K562 (cell line): ENCODE measurements around the gene CSF2. TPM values are rescaled to one million over a fixed set of nuclear protein-coding genes. Genes with fewer than 3 reads are reported as not detected.

Experiments used
- ATAC-seq: fragments of 200-7000 bp; cut with Tn5 transposase; 3 replicates; pipeline ENCODE4 v1.9.1; 2020; ENCODE audit warnings: moderate library complexity
- BruUV-seq: library from RNA; stranded (reverse); fragments of 400-500 nt; replicated peaks from 2 replicates; lab custom pipeline; 2021; lab: Mats Ljungman, UMichigan
- CTCF ChIA-PET: fragments of 300-600 bp; formaldehyde crosslinking; extraction: SDS; loops from one replicate; lab custom pipeline; 2021; ENCODE audit warnings: low intra/inter-chr PET ratio; lab: Yijun Ruan, JAX
- POLR2A ChIA-PET: fragments of 300-600, 350-650 bp; sonication (Branson Sonifier 250); formaldehyde crosslinking; extraction: SDS; loops from one replicate; lab custom pipeline; 2021; ENCODE audit warnings: antibody characterized with exemption, inconsistent platforms; lab: Yijun Ruan, JAX
- DNase-seq, 4 experiments: peaks; one replicate each; pipeline versions ENCODE4 v3.0.0 to v3.0.0-alpha.2; 2011 to 2018; ENCODE audit warnings: low spot score in 3 of 4, mixed read lengths in 3 of 4; ENCODE audit errors: extremely low read depth in 1 of 4
- FAIRE-seq: peaks from 2 replicates; lab custom pipeline; 2011; peaks lifted over from hg19 to GRCh38; lab: Jason Lieb, UNC
- H2AFZ ChIP-seq: 2 replicates; pipeline ENCODE4 v1.6.0; 2011; ENCODE audit warnings: low read depth, low read length, control low read depth, inconsistent platforms
- H3K27ac ChIP-seq: fragments of 200-600 bp; 3 replicates; pipeline ENCODE4 v1.8.0; 2011; ENCODE audit warnings: low read depth, mild to moderate bottlenecking, control low read depth, inconsistent platforms, low read length, moderate library complexity, mixed read lengths; ENCODE audit errors: extremely low read depth
- H3K27me3 ChIP-seq, 2 experiments: fragments of 300-600 bp in 1 of 2; 2 replicates in 1 of 2; 3 replicates in 1 of 2; pipeline versions ENCODE4 v1.6.0 to v1.8.0; 2011; ENCODE audit warnings: inconsistent platforms in 2 of 2, low read length in 2 of 2, mild to moderate bottlenecking in 1 of 2, mixed read lengths in 1 of 2, moderate library complexity in 1 of 2; ENCODE audit not compliant: control insufficient read depth in 2 of 2, insufficient read depth in 2 of 2
- H3K36me3 ChIP-seq: fragments of 300-600 bp; 3 replicates; pipeline ENCODE4 v1.8.0; 2011; ENCODE audit warnings: mild to moderate bottlenecking, low read length, inconsistent platforms; ENCODE audit not compliant: control insufficient read depth, insufficient read depth
- H3K4me1 ChIP-seq, 2 experiments: fragments of 200-600 bp in 1 of 2; replicated peaks in 1 of 2; 2 replicates in 1 of 2; 3 replicates in 1 of 2; pipeline versions ENCODE4 v1.5.1 to v1.8.0; 2011; ENCODE audit warnings: inconsistent platforms in 2 of 2, low read length in 2 of 2, mild to moderate bottlenecking in 1 of 2, mixed read lengths in 1 of 2, moderate library complexity in 1 of 2; ENCODE audit not compliant: control insufficient read depth in 2 of 2, insufficient read depth in 2 of 2
- H3K4me2 ChIP-seq: 2 replicates; pipeline ENCODE4 v1.6.1; 2011; ENCODE audit warnings: low read length, control low read depth, inconsistent platforms, mixed read lengths; ENCODE audit not compliant: insufficient read depth
- H3K4me3 ChIP-seq: fragments of 200-600 bp; sonication (generic), shearing (Covaris generic); 2 replicates; pipeline ENCODE4 v1.5.1; 2016; ENCODE audit warnings: control low read depth, inconsistent platforms
- H3K79me2 ChIP-seq: fragments of 200-600 bp; 3 replicates; pipeline ENCODE4 v1.8.0; 2011; ENCODE audit warnings: low read length, inconsistent platforms; ENCODE audit not compliant: control insufficient read depth, insufficient read depth
- H3K9ac ChIP-seq, 2 experiments: 2 replicates each; pipeline versions ENCODE4 v1.6.0 to v1.6.1; 2011; ENCODE audit warnings: low read depth in 2 of 2, low read length in 2 of 2, control low read depth in 1 of 2, inconsistent platforms in 1 of 2, mild to moderate bottlenecking in 1 of 2, mixed read lengths in 1 of 2; ENCODE audit not compliant: insufficient read depth in 1 of 2
- H3K9me1 ChIP-seq: one replicate; pipeline ENCODE4 v1.6.0; 2011; ENCODE audit warnings: inconsistent platforms, mild to moderate bottlenecking, low read length, moderate library complexity; ENCODE audit not compliant: control insufficient read depth, insufficient read depth
- H3K9me3 ChIP-seq: replicated peaks from 2 replicates; pipeline ENCODE4 v1.5.1; 2011; ENCODE audit warnings: low read depth, low read length, inconsistent platforms; ENCODE audit not compliant: control insufficient read depth, insufficient read depth
- H4K20me1 ChIP-seq: replicated peaks from 2 replicates; pipeline ENCODE4 v1.6.1; 2011; ENCODE audit warnings: low read length, inconsistent platforms, mixed read lengths; ENCODE audit not compliant: control insufficient read depth, insufficient read depth
- ARID3B ChIP-seq: fragments of 250-450 bp; sonication (Bioruptor Pico); IDR thresholded peaks from 2 replicates; pipeline ENCODE4 v1.4.0; 2020; ENCODE audit warnings: borderline replicate concordance
- ARID4B ChIP-seq: sonication (generic); formaldehyde crosslinking; IDR thresholded peaks from 2 replicates; pipeline ENCODE4 v1.8.0; 2022; ENCODE audit warnings: mild to moderate bottlenecking, missing genetic modification reagents
- BRD4 ChIP-seq: fragments of 200-600 bp; sonication (generic); IDR thresholded peaks from 2 replicates; pipeline ENCODE4 v1.6.1; 2017; ENCODE audit warnings: inconsistent platforms
- EP300 ChIP-seq: IDR thresholded peaks from 2 replicates; pipeline ENCODE4 v1.6.1; 2012; ENCODE audit warnings: low read length, improper control_type of control experiment
- HNRNPUL1 ChIP-seq: fragments of 200-400 bp; formaldehyde crosslinking; IDR thresholded peaks from 2 replicates; pipeline ENCODE4 v1.6.1; 2017; ENCODE audit warnings: low read length
- KLF13 ChIP-seq: fragments of 450-650 bp; IDR thresholded peaks from 2 replicates; pipeline ENCODE4 v1.6.1; 2016; ENCODE audit warnings: missing genetic modification characterization, low read depth, mild to moderate bottlenecking, missing compliant biosample characterization, moderate library complexity, borderline replicate concordance
- MCM3 ChIP-seq: fragments of 450-650 bp; IDR thresholded peaks from 2 replicates; pipeline ENCODE4 v1.6.1; 2016
- MLX ChIP-seq, 2 experiments: fragments of 450-650 bp in 1 of 2; sonication (generic) in 1 of 2; formaldehyde crosslinking; conservative IDR thresholded peaks; 2 replicates each; pipeline versions ENCODE4 v1.4.0 to v1.8.1; 2020 to 2022; ENCODE audit warnings: mild to moderate bottlenecking in 1 of 2, missing genetic modification reagents in 1 of 2
- MNT ChIP-seq, 2 experiments: fragments of 450-650 bp; conservative IDR thresholded peaks; 2 replicates each; pipeline ENCODE4 v1.6.1; 2017; ENCODE audit warnings: mild to moderate bottlenecking in 2 of 2, moderate library complexity in 2 of 2
- SIRT6 ChIP-seq: IDR thresholded peaks from one replicate; pipeline ENCODE4 v1.6.1; 2012; ENCODE audit warnings: low read depth, mild to moderate bottlenecking, control low read depth, inconsistent platforms, low read length, moderate library complexity
- SMAD1 ChIP-seq: fragments of 150-350 bp; IDR thresholded peaks from 2 replicates; pipeline ENCODE4 v1.6.1; 2014; ENCODE audit warnings: low read length, low read depth; ENCODE audit not compliant: partially characterized antibody
- SMARCE1 ChIP-seq: fragments of 450-650 bp; IDR thresholded peaks from 2 replicates; pipeline ENCODE4 v1.7.1; 2016; ENCODE audit warnings: mild to moderate bottlenecking
- TAF1 ChIP-seq: IDR thresholded peaks from 2 replicates; pipeline ENCODE4 v1.6.1; 2011; ENCODE audit warnings: mild to moderate bottlenecking, low read length, moderate library complexity; ENCODE audit not compliant: insufficient read depth, control insufficient read depth, severe bottlenecking; ENCODE audit errors: extremely low read depth
- U2AF1 ChIP-seq: fragments of 200-400 bp; formaldehyde crosslinking; optimal IDR thresholded peaks from 2 replicates; pipeline ENCODE3; 2017; ENCODE audit warnings: mild to moderate bottlenecking, low read depth, low read length, moderate library complexity
- WGBS: fragments of 100-300 bp; shearing (Covaris generic); methylation state at CpG from one replicate; pipeline ENCODE4 v1.1.6; 2016; ENCODE audit warnings: low coverage, mixed read lengths; ENCODE audit not compliant: insufficient coverage; ENCODE audit errors: missing lambda C conversion rate; 5-methylcytosine and 5-hydroxymethylcytosine counted together
- in situ Hi-C: fragments of 300-500 bp; cut with MboI; formaldehyde crosslinking; loops from 4 replicates; pipeline ENCODE4 v1.15.0; 2018; ENCODE audit warnings: inconsistent platforms, mixed read lengths
- intact Hi-C: fragments of 100-400 bp; cut with micrococcal nuclease; formaldehyde crosslinking; loops from 2 replicates; pipeline ENCODE4 v1.14.2; 2022
- polyA plus RNA-seq, 8 experiments: library from polyadenylated mRNA; depleted of rRNA in 4 of 8; stranded (reverse) in 5 of 8; unstranded in 3 of 8; fragments of >200 nt; fragmentation: Nextera tagmentation in 2 of 8; fragmentation: Illumina TruSeq in 1 of 8; extraction: Ambion mirVana in 2 of 8; extraction: Trizol in 1 of 8; gene quantifications; 2 replicates each; pipeline versions ENCODE4 v1.2.1 to v1.2.3, GENCODE V29; 2011 to 2014; ENCODE audit warnings: inconsistent platforms in 1 of 8, missing spikeins in 1 of 8
- total RNA-seq, 7 experiments: library from RNA; depleted of rRNA in 6 of 7; stranded (reverse); fragments of >200 nt in 6 of 7; fragmentation: Illumina TruSeq in 2 of 7; extraction: Trizol in 2 of 7; gene quantifications; 2 replicates each; pipeline versions ENCODE4 v1.2.1 to v1.2.3, GENCODE V29; 2011 to 2021; ENCODE audit warnings: low replicate concordance in 1 of 7

Gene CSF2
- total and polyA plus RNA-seq, 9 of the 15 experiments (the other 6 are each of a cell fraction or from before 2014, with no cell fraction given) = 0.25 to 0.29 TPM; not detected in 7

- BruUV-seq = no TSS peak
- peaks cover 19 to 25% of the 10 kb centered on the region in 2 experiments for H3K4me1 ChIP-seq
- DNase-seq (no peak), ATAC-seq (no peak), FAIRE-seq (no peak)
- H3K27ac ChIP-seq = no peak overlapping the region
- CTCF ChIA-PET = no interaction called here
- WGBS = 55% methylated on average over 4 of the region's 4 CpGs
- POLR2A ChIA-PET = interaction anchor here (0.6 to 0.7 kb wide), 2 partner anchors 95 to 305 kb away, joined by 3 read pairs; no protein-coding TSS in a partner anchor
- H2AFZ ChIP-seq = no peak overlapping the region
- H3K4me3 ChIP-seq = no peak overlapping the region
- H3K9ac ChIP-seq = peak overlapping the region in 1 of 2 experiments; percentile 77; a peak in 2 of 4 replicates
- no peaks in the 10 kb centered on the region for H3K27me3 ChIP-seq
- no peaks in the 10 kb centered on the region for H3K79me2 ChIP-seq
- in situ Hi-C loops (no loop called here), intact Hi-C loops (no loop called here)
- peaks cover 5% of the 10 kb centered on the region for H3K9me1 ChIP-seq
- H3K36me3 ChIP-seq = no peaks in the 10 kb centered on the region
- no peaks in the 10 kb centered on the region for H4K20me1 ChIP-seq
- no peaks in the 10 kb centered on the region for H3K9me3 ChIP-seq
- H3K4me2 ChIP-seq = no peak overlapping the region
- TF ChIP-seq HNRNPUL1 (no peak), MNT (conservative IDR thresholded peaks at IDR 0.05) (no peak), EP300 (no peak), U2AF1 (no peak), TAF1 (no peak), MLX (CRISPR knock-in tag; conservative IDR thresholded peaks at IDR 0.05) (no peak), ARID4B (CRISPR knock-in tag) (no peak), SIRT6 (no peak), SMAD1 (no peak), SMARCE1 (no peak), BRD4 (no peak), KLF13 (no peak), ARID3B (CRISPR knock-in tag) (no peak), MCM3 (no peak)
Measured at GRCh38 chr5:132083071-132083678, 9.6 kb downstream of the CSF2 start.
